ENCODE results near the gene ZWILCH.

ZWILCH gene

DNA sequence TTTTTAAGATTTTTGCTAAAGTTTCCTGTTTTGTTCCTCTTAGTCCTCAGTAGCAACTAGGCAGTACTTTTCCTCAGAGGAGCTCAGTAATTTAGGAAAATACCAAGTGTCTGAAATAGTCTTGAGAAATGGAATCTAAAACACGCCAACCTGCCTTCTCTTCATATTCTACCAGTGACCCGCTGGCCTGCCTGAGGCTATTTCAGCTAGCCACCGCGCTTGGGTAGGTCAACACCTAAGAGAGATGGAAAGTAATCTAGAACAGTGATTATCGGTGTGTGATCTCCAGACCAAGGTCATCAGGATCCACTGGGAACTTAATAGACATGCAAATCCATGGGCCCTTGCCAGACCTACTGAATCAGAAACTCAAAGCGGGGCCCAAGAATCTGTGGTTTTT lies 53.1 kb downstream of the ZWILCH start:
- DNase-seq, result no peak

DNA sequence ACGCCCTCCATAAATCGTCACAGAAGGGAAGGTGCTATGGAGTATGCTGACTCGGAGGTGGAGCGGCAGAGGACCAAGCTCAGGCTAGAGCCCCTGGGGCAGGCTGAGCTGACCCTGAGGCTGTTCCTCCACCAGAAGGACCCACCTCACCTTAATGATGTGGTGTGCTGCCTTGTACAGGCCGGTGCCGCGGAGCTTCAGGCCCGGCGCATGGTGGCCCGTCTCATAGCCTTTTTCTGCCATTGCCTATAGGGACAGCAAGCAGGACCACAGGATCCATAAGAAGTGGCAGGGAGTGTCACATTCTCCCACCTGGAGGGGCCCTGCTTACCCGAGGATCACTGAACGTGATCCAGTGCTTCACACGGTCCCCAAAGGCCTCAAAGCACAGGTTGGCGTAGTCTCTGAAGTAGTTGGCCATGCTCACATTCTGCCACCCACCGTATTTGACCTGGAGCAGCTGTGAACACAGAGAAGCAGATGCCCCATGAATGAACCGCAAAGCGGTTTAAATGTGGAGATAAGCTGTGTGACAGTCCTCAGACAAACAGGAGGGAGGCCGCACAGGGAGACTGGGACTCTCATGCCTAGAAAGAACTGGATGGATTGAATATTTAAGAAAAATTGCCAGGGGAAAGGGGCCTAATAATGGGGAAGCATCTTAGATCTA lies 55.9 kb downstream of the ZWILCH start:
- DNase-seq, result no peak

DNA sequence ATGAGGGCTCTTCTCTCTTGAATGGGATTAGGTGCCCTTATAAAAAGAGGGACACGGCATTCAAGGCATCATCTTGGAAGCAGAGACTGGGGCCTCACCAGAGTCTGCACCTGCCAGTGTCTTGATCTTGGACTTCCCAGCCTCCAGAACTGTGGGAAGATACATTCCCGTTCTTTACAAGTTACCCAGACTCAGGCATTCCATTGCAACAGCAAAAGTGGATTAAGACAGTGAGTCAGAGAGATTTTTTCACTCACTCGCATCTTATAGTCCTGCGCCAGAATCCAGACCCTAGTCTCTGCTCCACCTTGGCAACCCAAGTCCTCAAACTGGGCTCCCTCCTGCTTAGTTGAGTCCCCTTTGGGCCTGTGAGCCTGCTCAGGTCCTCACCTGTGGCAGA lies 58.0 kb downstream of the ZWILCH start:
- DNase-seq, result no peak

DNA sequence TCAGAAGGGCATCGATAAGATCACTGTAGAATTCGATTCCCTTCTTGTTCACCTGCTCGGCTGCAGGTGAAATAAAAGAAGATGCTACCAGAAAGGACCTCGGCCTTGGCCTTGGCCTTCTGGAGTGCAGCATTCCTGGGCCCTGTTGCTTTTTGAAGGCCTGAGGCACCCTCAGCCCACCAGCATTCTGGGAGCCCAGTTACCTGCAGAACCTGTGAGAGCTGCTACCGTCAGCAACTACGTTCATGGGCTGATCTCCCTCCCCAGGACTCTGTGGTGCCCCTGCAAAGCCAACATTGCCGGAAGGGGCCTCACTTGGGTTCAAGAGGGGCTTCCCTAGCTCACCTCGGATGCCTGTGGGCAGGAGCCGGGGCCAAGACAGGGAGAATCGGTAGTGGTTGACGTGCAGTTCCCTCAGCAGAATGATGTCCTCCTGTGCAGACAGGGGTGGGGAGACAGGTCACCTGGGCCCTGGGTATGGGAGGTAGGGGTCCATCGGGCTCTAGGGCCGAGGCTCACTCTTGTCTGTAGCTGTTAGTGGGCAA lies 58.5 kb downstream of the ZWILCH start:
- DNase-seq, result no peak

DNA sequence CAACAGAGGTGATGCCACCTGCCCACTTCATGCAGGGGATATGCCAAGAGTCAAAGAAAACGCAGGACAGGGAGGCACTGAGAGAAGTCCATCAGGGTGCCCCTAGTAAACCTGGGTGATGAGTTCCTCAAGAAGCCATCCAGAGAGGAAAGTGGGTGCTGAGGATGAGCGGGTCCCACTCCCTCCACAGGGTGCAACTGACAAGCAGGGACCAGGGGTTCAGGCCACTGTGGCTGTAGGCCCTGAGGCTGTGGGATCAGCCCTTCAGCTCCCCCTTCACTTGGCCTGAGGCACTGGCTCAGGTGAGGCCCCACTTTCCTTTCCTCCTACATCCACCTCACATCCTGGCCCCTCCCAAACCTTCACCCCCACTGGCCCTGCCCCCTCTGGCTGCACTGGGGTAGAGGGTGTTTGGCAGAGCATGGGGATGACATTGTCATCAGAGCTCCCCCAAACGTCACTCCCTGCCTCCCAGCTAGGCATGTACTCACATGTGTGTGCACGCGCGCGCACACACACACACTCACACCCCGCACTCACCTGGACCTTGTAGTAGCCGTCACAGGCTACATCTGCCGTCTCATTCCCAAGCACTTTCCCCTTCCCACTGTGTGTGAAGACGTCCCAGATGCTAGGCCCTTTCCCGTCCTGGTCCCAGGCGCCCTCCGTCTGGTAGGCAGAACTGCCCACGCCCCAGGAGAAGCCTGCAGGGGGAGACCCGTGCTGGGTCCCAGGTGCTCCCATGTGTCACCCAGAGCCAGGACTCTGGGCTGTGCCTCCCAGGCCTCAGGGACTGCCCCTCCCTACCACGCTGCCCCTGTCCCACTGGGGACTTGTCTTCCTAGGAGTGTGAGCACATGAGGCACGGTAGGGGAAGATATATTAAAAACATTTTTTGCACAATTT lies 59.3 kb downstream of the ZWILCH start:
- no peak for DNase-seq

DNA sequence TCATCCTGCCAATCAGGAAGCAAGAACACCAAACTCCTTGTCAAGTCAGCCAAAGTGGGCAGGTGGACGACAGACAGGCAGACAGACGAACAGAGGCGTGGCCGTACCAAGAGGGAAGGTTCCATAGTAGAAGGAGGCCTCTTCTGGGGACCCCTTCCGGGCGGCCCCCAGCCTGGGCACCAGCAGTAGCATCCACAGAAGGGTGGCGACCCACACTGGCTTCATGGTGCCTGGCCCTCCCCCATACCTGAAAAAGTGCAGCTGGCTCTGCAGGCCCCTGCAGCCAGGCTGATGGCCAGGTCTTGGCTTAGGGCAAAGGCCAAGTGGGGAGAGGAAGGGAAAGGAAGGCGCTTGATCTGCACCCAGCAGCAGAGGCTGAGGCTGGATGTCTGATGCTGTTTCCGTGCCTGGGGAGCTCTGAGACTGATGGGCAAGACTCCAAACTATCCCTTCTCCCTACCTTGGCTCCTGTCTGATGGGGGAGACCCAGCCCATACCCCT lies 60.1 kb downstream of the ZWILCH start:
- DNase-seq, result no peak

DNA sequence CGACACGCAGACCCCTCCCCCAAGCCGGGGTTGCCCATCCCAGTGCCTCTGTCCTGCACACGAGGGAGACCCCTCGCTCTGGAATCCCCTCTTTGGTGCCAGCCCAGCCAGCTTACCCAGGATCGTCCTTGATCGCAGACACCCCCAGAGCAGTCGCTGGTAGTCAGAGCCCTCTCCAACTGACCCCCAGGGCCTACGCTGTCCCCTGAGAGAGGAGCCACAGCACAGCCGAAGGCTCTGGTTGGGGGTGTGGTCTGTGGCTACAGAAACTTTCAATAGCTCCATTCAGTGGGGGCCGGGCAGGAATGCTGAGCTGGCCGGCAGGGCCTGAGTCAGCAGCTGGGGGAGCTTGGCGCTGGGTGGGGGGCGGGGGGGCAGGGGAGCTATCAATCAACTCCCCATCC lies 60.6 kb downstream of the ZWILCH start, which contains the start of gene LCTL:
Gene LCTL, minus strand, starts transcription at position 258 of the 404 bp plus-strand sequence. CDS start 633 bp downstream, outside the sequence.
- no peak for DNase-seq

DNA sequence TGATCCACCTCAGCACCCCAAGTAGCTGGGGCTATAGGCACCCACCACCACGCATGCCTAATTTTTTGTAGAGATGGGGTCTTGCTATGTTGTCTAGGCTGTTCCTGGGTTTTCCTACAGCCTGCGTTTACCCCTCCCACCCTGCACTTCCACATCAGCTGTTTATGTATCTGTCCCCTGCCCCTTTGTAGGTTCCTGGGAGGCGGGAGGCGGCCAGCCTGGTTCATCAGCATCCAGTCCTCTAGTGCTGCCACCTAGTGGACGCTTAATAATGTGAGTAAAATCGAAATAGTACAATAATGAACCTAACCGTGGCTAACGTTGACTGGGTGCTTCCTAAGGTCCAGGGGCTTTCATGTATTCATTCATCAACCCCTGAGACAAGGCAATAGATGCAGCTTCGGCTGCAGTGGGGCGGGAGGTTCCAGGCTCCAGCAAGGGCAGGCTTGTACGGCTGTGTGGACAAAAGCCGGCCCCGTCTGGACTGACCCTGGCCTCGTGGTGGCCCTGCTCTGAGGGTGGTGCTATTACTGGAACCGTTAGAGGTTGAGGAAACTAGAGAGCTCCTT lies 61.9 kb downstream of the ZWILCH start:
- no peak for DNase-seq

DNA sequence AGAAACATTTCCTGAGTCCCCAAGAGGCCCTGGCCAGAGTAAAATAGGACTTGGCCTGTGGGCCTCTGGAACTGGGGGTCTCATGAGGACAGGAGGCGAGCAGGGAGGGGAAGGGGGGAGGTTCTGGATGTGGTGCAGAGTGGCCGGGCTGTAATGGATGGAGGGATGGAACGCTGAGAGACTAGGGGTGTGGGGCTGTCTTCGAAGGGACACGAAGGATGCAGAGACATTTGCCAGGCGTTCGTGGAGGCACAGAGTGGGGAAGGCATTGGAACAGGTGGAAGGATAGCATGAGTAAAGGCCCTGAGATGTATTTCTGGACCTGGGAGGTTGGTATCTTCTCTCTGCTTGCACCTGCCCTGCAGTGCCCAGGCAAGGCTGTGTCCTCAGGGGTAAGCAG lies 62.8 kb downstream of the ZWILCH start:
- no peak for DNase-seq

DNA sequence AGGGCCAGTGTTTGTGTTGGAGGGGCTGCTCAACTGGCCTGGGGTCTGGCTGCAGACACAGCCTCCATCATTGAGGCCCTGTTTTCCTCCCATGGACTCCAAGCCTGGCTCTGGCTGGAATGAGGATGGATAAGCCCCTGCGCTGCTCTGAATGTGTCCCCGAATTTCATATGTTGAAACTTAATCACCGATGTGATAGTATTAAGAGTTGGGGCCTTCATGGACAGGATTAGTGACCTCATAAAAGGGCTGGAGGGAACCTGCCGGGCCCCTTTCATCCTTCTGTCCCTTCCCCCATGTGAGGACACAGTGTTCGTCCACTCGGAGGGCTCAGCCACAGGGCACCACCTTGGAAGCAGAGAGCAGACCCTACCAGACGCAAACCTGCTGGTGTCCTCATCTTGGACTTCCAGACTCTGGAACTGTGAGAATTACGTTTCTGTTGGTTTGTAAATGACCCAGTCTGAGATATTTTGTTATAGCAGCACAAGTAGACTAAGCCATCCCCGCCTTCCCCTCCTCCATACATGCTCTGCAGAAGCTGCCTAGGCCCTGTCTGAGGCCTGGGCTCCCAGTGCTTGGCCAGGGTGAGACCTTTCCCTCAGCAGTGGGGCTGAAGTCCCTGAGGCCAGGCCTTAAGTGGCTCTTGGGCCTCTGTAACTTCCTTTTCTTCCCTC lies 64.5 kb downstream of the ZWILCH start:
- DNase-seq, result no peak

DNA sequence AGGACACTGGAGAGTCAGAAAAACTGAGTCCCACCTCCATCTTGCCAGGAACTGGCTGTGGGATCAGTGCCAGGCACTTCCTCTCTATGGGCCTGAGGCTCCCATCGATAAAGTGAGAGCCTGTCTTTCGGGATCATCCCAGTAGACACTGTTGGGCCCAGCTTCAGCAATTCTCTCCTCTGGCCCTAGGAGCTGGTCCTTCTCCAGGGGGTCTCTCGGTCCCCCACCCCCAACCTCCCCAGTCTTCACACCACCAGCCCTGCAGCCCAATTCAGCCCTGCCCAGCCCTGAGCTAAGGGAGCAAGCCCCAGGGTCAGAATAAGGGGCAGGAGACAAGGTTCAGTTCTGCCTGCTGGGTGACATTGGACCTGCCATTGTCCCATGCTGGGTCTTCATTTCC lies 65.2 kb downstream of the ZWILCH start:
- no peak for DNase-seq

DNA sequence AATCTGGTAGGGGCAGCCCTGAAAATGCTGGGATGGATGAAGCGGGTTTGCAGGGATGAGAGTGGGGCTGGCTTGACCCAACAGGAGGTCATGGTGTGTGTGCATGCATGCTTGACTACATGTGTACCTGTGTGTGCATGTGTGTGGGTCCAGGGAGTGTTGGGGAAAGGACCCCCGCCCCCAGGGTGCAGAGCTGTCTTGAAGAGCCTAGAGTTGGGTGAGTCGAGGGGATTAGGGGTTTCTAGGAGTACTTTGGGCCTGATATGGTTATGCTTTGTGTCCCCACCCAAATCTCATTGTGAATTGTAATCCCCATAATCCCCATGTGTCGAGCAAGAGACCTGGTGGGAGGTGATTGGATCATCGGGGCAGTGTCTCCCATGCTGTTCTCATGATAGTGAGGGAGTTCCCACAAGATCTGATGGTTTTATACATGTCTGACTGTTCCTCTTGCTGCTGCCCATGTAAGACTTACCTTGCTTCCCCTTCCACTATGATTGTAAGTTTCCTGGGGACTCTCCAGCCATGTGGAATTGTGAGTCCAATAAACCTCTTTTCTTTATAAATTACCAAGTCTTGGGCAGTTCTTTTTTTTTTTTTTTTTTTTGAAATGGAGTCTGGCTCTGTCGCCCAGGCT lies 65.8 kb downstream of the ZWILCH start:
- no peak for DNase-seq

DNA sequence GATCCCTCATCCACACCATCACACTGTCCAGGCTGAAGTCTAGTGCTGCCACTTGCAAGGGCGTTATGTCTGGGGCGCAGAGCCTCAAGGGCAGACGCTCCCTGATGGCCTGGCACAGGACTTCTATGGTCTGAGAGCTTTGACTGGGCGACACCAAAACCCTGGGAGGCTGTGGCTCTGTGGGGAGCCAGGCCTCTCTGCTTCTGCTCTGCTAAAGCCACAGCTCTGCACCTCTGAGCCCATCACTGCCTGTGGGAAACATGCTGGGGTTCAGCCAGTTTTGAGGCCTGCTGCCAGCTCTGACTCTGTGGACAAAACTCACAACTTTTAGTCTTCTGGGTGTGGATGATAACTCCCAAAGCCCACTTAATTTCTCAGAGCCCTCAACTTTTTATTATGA lies 67.0 kb downstream of the ZWILCH start:
- DNase-seq, result no peak

DNA sequence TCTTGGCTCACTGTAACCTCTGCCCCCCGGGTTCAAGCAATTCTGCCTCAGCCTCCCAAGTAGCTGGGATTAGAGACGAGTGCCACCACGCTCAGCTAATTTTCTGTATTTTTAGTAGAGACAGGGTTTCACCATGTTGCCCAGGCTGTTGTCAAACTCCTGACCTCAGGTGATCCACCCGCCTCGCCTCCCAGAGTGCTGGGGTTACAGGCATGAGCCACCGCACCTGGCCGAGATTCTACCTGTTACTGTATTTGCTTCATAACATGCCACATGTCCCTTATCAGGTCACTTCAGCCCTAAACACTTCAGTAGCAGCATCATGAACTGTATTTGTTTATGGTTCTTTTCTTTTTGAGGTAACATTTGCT lies 68.2 kb downstream of the ZWILCH start:
- DNase-seq, result no peak

DNA sequence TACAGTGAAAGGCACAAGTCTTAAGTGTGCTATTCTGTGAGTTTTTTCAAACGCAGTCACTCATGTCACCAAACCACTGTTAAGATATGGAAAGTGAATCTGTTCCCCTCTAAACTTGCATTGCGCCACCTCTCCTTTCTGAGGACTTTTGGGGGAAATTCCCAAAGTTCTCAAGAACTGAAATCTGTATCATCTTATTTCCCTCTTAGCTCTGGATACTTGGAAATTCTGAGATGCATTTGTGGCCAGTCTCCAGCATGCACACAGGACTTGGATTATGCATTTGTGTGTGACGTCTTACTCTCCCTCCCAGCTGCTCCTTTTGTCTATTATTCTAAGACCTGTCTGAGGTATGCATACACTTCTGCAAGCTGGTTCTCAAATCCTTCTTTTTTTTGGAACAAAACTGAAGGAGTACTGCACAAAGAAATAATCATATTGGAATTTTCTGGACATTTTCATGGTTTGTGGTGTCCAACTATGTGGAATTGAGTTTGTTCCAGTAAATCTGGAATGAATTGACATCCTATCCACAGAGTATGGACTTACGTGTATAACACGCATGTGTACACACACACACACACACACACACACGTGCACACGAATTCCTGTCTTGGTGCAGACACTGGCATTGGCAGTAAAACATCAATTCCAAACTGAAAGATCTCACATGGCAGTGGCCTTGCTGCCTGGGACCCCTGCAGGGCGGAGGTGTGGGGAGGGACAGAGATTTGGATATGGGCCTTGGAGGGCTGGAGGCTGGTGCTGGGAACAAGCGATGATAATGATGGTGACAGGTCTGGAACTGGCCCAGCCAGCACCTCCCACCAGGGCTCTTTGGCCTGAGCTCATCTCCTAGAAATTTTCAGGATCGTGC lies 68.8 kb downstream of the ZWILCH start:
- DNase-seq, result no peak

DNA sequence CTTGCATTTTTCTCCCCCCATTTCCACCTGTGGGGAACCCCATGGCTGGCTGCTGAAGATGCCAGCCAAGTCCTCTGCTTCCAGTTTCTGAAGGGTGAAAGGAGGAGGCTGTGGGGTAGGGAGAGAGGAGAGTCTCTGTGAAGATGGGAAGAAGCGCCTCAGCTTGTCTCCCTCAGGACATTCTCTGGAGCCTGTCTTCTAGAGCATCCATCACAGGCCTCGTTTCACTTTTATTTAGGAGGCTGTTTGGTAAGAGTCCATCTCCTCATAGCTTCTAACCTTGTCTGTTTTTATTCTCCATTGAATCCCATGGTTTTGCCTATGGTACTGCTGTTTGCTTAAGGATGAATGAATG lies 69.4 kb downstream of the ZWILCH start:
- DNase-seq, result no peak

DNA sequence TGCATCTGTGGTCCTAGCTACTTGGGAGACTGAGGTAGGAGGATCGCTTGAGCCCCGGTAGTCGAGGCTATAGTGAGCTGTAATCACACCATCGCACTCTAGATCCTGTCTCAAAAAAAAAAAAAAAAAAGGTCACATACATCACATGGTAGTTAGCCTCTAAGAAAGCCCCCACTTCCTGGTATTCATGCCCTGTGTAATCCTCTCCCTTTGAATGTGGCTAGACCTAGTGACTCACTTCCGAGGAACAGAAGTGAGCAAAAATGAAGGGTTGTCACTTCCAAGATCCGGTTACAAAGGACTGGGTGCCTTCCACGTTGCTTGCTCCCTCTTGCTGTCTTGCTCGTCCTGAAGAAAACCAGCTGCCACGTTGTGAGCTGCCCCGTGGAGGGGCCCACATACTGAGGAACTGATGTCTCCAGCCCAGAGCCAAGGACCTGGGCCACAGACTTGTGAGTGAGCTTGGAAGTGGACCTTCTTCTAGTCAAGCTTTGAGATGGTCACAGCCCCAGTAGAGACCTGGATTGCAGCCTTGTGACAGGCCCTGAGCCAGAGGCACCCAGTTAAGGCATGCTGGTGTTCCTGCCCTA lies 73.3 kb downstream of the ZWILCH start:
- DNase-seq, result no peak

DNA sequence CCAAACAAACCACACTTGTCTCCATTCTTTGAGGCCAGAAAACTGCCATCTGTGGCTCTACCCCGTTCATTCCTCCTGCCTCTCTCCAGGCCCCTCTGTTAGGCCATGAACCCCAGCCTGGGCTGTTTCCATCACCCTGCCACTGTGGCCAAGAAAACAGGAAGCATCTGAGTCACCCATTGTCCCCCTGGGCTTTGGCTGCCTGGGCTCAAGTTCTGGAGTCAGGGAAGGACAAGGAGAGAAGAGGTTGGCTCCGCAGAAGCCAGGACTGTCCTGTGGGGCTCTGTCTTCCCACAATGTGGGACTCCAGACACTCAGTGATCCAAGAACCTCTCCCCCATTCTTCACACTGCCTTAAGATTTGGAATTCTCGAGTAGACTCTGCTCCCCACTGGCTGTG lies 75.5 kb downstream of the ZWILCH start:
- no peak for DNase-seq

DNA sequence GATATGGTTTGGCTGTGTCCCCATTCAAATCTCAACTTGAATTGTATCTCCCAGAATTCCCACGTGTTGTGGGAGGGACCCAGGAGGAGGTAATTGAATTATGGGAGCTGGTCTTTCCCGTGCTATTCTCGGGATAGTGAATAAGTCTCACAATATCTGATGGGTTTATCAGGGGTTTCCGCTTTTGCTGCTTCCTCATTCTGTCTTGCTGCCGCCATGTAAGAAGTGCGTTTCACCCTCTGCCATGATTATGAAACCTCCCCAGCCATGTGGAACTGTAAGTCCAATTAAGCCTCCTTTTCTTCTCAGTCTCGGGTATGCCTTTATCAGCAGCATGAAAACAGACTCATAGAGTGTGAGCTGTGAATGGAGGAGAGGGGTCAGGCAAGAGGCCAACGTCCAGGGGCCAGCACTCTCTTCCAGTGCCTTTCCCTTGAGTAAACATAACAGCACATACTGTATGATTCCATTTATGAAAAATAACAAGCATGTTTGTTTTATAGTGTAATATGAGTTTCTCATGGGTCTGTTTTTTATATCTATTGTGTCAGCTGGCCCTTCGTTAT lies 76.9 kb downstream of the ZWILCH start:
- no peak for DNase-seq

DNA sequence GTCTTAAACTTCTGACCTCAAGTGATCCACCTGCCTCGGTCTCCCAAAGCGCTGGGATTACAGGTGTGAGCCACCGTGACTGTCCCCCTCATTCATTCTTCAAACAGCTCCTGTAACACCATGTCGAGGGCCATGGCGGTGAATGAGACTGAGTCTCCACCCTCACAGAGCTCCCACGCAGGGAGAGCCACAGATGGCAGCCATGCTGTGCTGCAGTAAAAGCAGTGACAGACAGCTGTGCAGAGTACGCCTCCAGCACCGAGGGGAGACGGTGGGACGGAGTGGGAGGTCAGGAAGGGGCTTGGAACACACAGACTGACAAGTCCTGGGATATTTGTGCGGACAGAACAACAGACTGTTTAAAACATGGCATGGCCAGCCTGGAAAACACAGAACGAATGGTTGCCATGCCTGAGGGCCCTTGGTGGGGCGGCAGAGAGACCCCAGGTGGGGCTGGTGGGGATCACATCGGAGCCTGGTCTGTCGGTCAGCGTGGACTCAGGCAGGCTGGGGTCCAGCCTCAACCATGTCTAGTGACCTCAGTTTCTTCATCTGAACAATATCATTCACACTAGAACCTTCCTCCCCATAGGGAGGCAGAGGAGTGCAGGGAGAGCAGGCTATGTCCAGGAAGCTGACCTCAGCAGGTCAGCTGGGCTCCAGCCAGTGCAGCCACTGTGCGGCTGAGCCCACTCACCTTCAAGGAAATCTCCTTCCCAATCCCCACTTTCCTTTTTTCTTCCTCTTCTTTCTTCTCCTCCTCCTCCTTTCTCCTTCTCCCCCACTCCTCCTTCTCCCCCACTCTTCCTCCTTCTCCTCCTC lies 81.2 kb downstream of the ZWILCH start:
- no peak for DNase-seq

Data from cerebellar nuclear complex (tissue), 1 donor.